GM23338 (cell line): ENCODE results near the gene ZNF189. TPM values are rescaled to one million over a fixed set of nuclear protein-coding genes. Genes with fewer than 3 reads are reported as not detected.

ENCODE experiments used
- ATAC-seq: fragments of 200-7000 bp; cut with Tn5 transposase; 3 replicates; pipeline ENCODE4 v1.9.1; 2020
- DNase-seq: peaks from one replicate; pipeline ENCODE4 v3.0.0-alpha.2; 2015; ENCODE audit warnings: low spot score
- H2AFZ ChIP-seq: fragments of 200-600 bp; sonication (generic); 2 replicates; pipeline ENCODE4 v1.8.0; 2016; ENCODE audit warnings: antibody characterized with exemption, mild to moderate bottlenecking, moderate library complexity
- H3F3A ChIP-seq: fragments of 200-600 bp; sonication (generic); replicated peaks from 2 replicates; pipeline ENCODE4 v1.8.0; 2017; ENCODE audit warnings: antibody characterized with exemption, mixed run types, low read depth
- H3K27ac ChIP-seq: fragments of 200-600 bp; sonication (generic); 2 replicates; pipeline ENCODE4 v1.6.1; 2016; ENCODE audit warnings: low read depth
- H3K27me3 ChIP-seq: fragments of 200-600 bp; sonication (generic); 2 replicates; pipeline ENCODE4 v1.8.0; 2016; ENCODE audit warnings: mild to moderate bottlenecking, mixed run types, moderate library complexity; ENCODE audit not compliant: insufficient read depth
- H3K36me3 ChIP-seq: fragments of 200-600 bp; sonication (generic); 2 replicates; pipeline ENCODE4 v1.8.0; 2016; ENCODE audit warnings: mild to moderate bottlenecking; ENCODE audit not compliant: insufficient read depth
- H3K4me1 ChIP-seq: fragments of 200-600 bp; sonication (generic); 2 replicates; pipeline ENCODE4 v1.8.0; 2016; ENCODE audit warnings: mild to moderate bottlenecking, moderate library complexity; ENCODE audit not compliant: insufficient read depth
- H3K4me2 ChIP-seq: fragments of 200-600 bp; sonication (generic); 2 replicates; pipeline ENCODE4 v1.7.1; 2017; ENCODE audit warnings: mixed run types
- H3K4me3 ChIP-seq: fragments of 200-600 bp; sonication (generic); 2 replicates; pipeline ENCODE4 v1.6.1; 2016; ENCODE audit warnings: mixed run types
- H3K79me2 ChIP-seq: fragments of 200-600 bp; sonication (generic); replicated peaks from 2 replicates; pipeline ENCODE4 v1.8.0; 2017; ENCODE audit warnings: mild to moderate bottlenecking; ENCODE audit not compliant: insufficient read depth
- H3K9me2 ChIP-seq: fragments of 200-600 bp; sonication (generic); 2 replicates; pipeline ENCODE4 v1.8.0; 2017; ENCODE audit not compliant: insufficient read depth
- H4K20me1 ChIP-seq: fragments of 200-600 bp; sonication (generic); replicated peaks from 2 replicates; pipeline ENCODE4 v1.8.0; 2017; ENCODE audit warnings: mild to moderate bottlenecking; ENCODE audit not compliant: insufficient read depth
- H3K27ac Mint-ChIP-seq: 2 replicates; pipeline ENCODE4 v1.8.0; 2020; ENCODE audit warnings: inconsistent platforms, mild to moderate bottlenecking, moderate library complexity, mixed read lengths
- H3K27me3 Mint-ChIP-seq: 3 replicates; pipeline ENCODE4 v1.8.0; 2022; ENCODE audit warnings: low read depth, mild to moderate bottlenecking, moderate library complexity, mixed read lengths, inconsistent platforms; ENCODE audit not compliant: insufficient read depth, poor library complexity
- H3K36me3 Mint-ChIP-seq: 3 replicates; pipeline ENCODE4 v1.8.0; 2021; ENCODE audit warnings: low read depth, mild to moderate bottlenecking, inconsistent platforms, moderate library complexity, mixed read lengths
- H3K4me1 Mint-ChIP-seq: 3 replicates; pipeline ENCODE4 v1.8.0; 2020; ENCODE audit warnings: mild to moderate bottlenecking, inconsistent platforms, mixed read lengths
- H3K4me3 Mint-ChIP-seq: 3 replicates; pipeline ENCODE4 v1.8.0; 2021; ENCODE audit warnings: moderate library complexity, mild to moderate bottlenecking, inconsistent platforms, mixed read lengths
- H3K9me3 Mint-ChIP-seq: 3 replicates; pipeline ENCODE4 v1.8.0; 2020; ENCODE audit warnings: moderate library complexity, mild to moderate bottlenecking, inconsistent platforms, mixed read lengths
- CREB1 ChIP-seq: fragments of 250-450 bp; sonication (Bioruptor Pico); IDR thresholded peaks from 2 replicates; pipeline ENCODE4 v1.5.0; 2020; ENCODE audit warnings: low read depth, mild to moderate bottlenecking, moderate library complexity
- CTCF ChIP-seq, 2 experiments: fragments of 200-600 bp in 1 of 2; sonication (generic) in 1 of 2; conservative IDR thresholded peaks; 2 replicates each; pipeline versions ENCODE4 v1.5.1 to v1.6.1; 2016 to 2017; ENCODE audit warnings: antibody characterized with exemption in 2 of 2, low read depth in 2 of 2, mild to moderate bottlenecking in 2 of 2, moderate library complexity in 1 of 2
- ETS1 ChIP-seq: IDR thresholded peaks from 2 replicates; pipeline ENCODE4 v1.6.1; 2016; ENCODE audit warnings: antibody characterized with exemption
- EZH2 ChIP-seq: fragments of 200-600 bp; sonication (generic); IDR thresholded peaks from one replicate; pipeline ENCODE4 v1.8.0; 2017; ENCODE audit warnings: antibody characterized with exemption, mild to moderate bottlenecking, low read depth; ENCODE audit not compliant: unreplicated experiment
- EZH2phosphoT487 ChIP-seq: fragments of 200-600 bp; sonication (generic); IDR thresholded peaks from one replicate; pipeline ENCODE4 v1.8.1; 2018; ENCODE audit warnings: antibody characterized with exemption; ENCODE audit not compliant: unreplicated experiment
- JUNB ChIP-seq: IDR thresholded peaks from one replicate; pipeline ENCODE4 v1.6.1; 2016; ENCODE audit warnings: antibody characterized with exemption; ENCODE audit not compliant: unreplicated experiment
- NANOG ChIP-seq: IDR thresholded peaks from 2 replicates; pipeline ENCODE4 v1.6.1; 2016; ENCODE audit warnings: antibody characterized with exemption, borderline replicate concordance
- POLR2AphosphoS5 ChIP-seq: IDR thresholded peaks from 2 replicates; pipeline ENCODE4 v1.6.1; 2016; ENCODE audit warnings: antibody characterized with exemption, low read depth
- REST ChIP-seq: IDR thresholded peaks from one replicate; pipeline ENCODE4 v1.6.1; 2018; ENCODE audit warnings: antibody characterized with exemption; ENCODE audit not compliant: unreplicated experiment
- STAT1 ChIP-seq: IDR thresholded peaks from one replicate; pipeline ENCODE4 v1.6.1; 2016; ENCODE audit warnings: antibody characterized with exemption; ENCODE audit not compliant: unreplicated experiment
- ZNF114 ChIP-seq: fragments of 250-450 bp; sonication (Bioruptor Pico); IDR thresholded peaks from 2 replicates; pipeline ENCODE4 v1.5.0; 2020; ENCODE audit warnings: mild to moderate bottlenecking, moderate library complexity
- ZNF331 ChIP-seq: fragments of 250-450 bp; sonication (Bioruptor Pico); IDR thresholded peaks from 2 replicates; pipeline ENCODE4 v1.5.0; 2020; ENCODE audit warnings: low read depth, mild to moderate bottlenecking, moderate library complexity
- ZNF462 ChIP-seq: fragments of 250-450 bp; sonication (Bioruptor Pico); IDR thresholded peaks from 2 replicates; pipeline ENCODE4 v1.5.0; 2020; ENCODE audit warnings: mild to moderate bottlenecking, moderate library complexity
- polyA plus RNA-seq: library from polyadenylated mRNA; unstranded; fragments of >200 nt; fragmentation: Nextera tagmentation; extraction: Ambion mirVana; gene quantifications from 2 replicates; pipeline ENCODE4 v1.2.1, GENCODE V29; 2016
- total RNA-seq: library from RNA; depleted of rRNA; stranded (reverse); fragments of >200 nt; shearing (Covaris generic); gene quantifications from 2 replicates; pipeline ENCODE4 v1.2.3, GENCODE V29; 2014

Gene ZNF189
- total and polyA plus RNA-seq, 2 experiments from 2014 or later, result 5.8 to 10.6 TPM

- H3K4me1 Mint-ChIP-seq, result no peaks in the 10 kb centered on the region
- H3K27me3 Mint-ChIP-seq, result peaks cover 4% of the 10 kb centered on the region
- no peaks in the 10 kb centered on the region for H3F3A ChIP-seq
- no peaks in the 10 kb centered on the region for H3K4me1 ChIP-seq
- H3K4me3 Mint-ChIP-seq, result no peak overlapping the region
- H3K4me2 ChIP-seq, result no peak overlapping the region
- H3K27ac Mint-ChIP-seq, result no peak overlapping the region
- no peak for DNase-seq
- no peak overlapping the region for H3K27ac ChIP-seq
- H3K9me3 Mint-ChIP-seq, result peaks cover 3% of the 10 kb centered on the region; the same call in 1 of the 3 replicates
- no peak overlapping the region for H2AFZ ChIP-seq
- no peaks in the 10 kb centered on the region for H3K27me3 ChIP-seq
- peaks cover 10% of the 10 kb centered on the region; the same call in 1 of the 2 replicates for H3K9me2 ChIP-seq
- no peaks in the 10 kb centered on the region for H3K36me3 Mint-ChIP-seq
- no peaks in the 10 kb centered on the region for H3K79me2 ChIP-seq
- H4K20me1 ChIP-seq, result no peaks in the 10 kb centered on the region
- no peak overlapping the region for H3K4me3 ChIP-seq
- TF ChIP-seq REST (no peak), EZH2phosphoT487 (no peak), ETS1 (no peak), EZH2 (no peak), POLR2AphosphoS5 (no peak), ZNF331 (no peak), CTCF (conservative IDR thresholded peaks at IDR 0.05; ENCODE audit: low read depth in 2 of 2) (no peak), STAT1 (no peak), ZNF462 (no peak), CREB1 (CRISPR knock-in tag) (no peak), ZNF114 (CRISPR knock-in tag) (no peak), JUNB (no peak), NANOG (no peak)
- ATAC-seq, result no peak
- no peaks in the 10 kb centered on the region for H3K36me3 ChIP-seq
Observed at GRCh38 chr9:101353683-101354082, 45.0 kb upstream of the ZNF189 start.
